NB4 (cell line): ENCODE measurements around the gene SDF2L1.

Experiments
- MYC ChIP-seq: IDR thresholded peaks from 2 replicates; pipeline ENCODE4 v1.6.1; 2011; ENCODE audit warnings: low read depth, low read length
- POLR2A ChIP-seq: IDR thresholded peaks from 2 replicates; pipeline ENCODE4 v1.6.1; 2011; ENCODE audit warnings: mild to moderate bottlenecking; ENCODE audit not compliant: insufficient read length; ENCODE audit errors: extremely low read depth
- TF ChIP-seq, protein P1 (sequence below): IDR thresholded peaks from one replicate; pipeline ENCODE4 v1.5.1; 2012; ENCODE audit warnings: low read depth, low read length

DNA sequence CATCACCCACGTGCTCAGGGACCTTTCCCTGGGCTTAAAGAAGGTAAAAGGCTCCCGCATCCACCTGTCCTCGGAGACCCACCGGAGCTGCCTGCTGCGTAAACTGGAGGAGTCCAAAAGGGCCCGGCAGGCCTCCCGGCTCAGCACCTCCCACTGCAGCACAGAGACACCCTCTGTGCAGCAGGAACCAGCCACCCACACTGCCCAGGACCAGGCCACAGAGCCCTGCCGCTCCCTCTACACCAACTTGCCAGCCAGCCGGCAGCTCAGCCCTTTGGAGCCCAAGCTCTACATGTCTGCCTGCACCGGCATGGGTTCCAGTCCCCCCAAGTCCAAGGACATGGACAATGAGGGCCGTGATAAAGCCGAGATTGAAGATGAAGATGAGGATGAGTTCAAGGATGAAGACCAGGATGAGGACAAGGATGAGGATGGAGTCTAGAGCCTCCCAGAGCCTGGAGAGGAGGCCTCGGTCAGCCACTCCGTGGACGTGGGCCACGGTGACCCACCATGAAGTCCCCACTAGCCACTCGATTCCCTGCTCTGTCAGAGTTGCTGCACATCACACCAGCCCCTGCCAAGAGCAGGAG lies 5.4 kb upstream of the SDF2L1 start:
- TF ChIP-seq, protein P1, sequence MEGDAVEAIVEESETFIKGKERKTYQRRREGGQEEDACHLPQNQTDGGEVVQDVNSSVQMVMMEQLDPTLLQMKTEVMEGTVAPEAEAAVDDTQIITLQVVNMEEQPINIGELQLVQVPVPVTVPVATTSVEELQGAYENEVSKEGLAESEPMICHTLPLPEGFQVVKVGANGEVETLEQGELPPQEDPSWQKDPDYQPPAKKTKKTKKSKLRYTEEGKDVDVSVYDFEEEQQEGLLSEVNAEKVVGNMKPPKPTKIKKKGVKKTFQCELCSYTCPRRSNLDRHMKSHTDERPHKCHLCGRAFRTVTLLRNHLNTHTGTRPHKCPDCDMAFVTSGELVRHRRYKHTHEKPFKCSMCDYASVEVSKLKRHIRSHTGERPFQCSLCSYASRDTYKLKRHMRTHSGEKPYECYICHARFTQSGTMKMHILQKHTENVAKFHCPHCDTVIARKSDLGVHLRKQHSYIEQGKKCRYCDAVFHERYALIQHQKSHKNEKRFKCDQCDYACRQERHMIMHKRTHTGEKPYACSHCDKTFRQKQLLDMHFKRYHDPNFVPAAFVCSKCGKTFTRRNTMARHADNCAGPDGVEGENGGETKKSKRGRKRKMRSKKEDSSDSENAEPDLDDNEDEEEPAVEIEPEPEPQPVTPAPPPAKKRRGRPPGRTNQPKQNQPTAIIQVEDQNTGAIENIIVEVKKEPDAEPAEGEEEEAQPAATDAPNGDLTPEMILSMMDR, result no peak
- TF ChIP-seq POLR2A (no peak), MYC (no peak)
